ENCODE data around the gene TMEM91. TPM values are rescaled to one million over a fixed set of nuclear protein-coding genes. Genes with fewer than 3 reads are reported as not detected.

The TMEM91 gene
- 4.2 and 4.8 TPM in 2 replicates for total RNA-seq

- intact Hi-C loops (cut with micrococcal nuclease), result no loop called here
Measured at GRCh38 chr19:41376241-41376997, at the start of gene TMEM91. TSS of gene TMEM91 (plus strand) at chr19:41376533. CDS start at chr19:41378310, 1,777 bp downstream.

GRCh38 chr19:41327076-41327575, 49.2 kb upstream of the TMEM91 start:
- Mint-ChIP-seq H3K36me3 (ENCODE audit: low read depth) (peaks cover 68% of the 10 kb centered on the region), H3K27me3 (ENCODE audit: low read depth) (no peaks in the 10 kb centered on the region), H3K4me3 (ENCODE audit: low read depth) (peak overlapping the region; percentile 58), H3K9me3 (no peaks in the 10 kb centered on the region), H3K4me1 (ENCODE audit: low read depth) (peaks cover 51% of the 10 kb centered on the region), H3K27ac (peak overlapping the region; percentile 94)
- no peak for DNase-seq (ENCODE audit: low spot score)
- intact Hi-C loops (cut with micrococcal nuclease), result loop anchor here (2.0 kb wide), 1 partner anchor 16 kb away; the partner anchor contains the start of gene CCDC97

More at GRCh38 chr19:41376241-41376997, at the start of gene TMEM91:
- peak within 1 kb of the TSS; percentile 52 for H3K27ac Mint-ChIP-seq
- H3K9me3 Mint-ChIP-seq, result no peaks in the 10 kb centered on the region
- DNase-seq (ENCODE audit: low spot score), result no peak
- no peaks in the 10 kb centered on the region for H3K27me3 Mint-ChIP-seq (ENCODE audit: low read depth)
- peaks cover 5% of the 10 kb centered on the region for H3K36me3 Mint-ChIP-seq (ENCODE audit: low read depth)
- H3K4me3 Mint-ChIP-seq (ENCODE audit: low read depth), result peak within 1 kb of the TSS; percentile 77
- peaks cover 13% of the 10 kb centered on the region for H3K4me1 Mint-ChIP-seq (ENCODE audit: low read depth)

GRCh38 chr19:41327576-41328156, 48.7 kb upstream of the TMEM91 start:
- intact Hi-C loops (cut with micrococcal nuclease), result loop anchor here (1.0 to 2.0 kb wide), 2 partner anchors 17 to 24 kb away; partner anchors contain the start of gene CCDC97
- Mint-ChIP-seq H3K27me3 (ENCODE audit: low read depth) (no peaks in the 10 kb centered on the region), H3K36me3 (ENCODE audit: low read depth) (peaks cover 70% of the 10 kb centered on the region), H3K27ac (peak overlapping the region; percentile 92), H3K9me3 (no peaks in the 10 kb centered on the region), H3K4me3 (ENCODE audit: low read depth) (peak overlapping the region; percentile 73), H3K4me1 (ENCODE audit: low read depth) (peaks cover 50% of the 10 kb centered on the region)
- DNase-seq (ENCODE audit: low spot score), result peak; percentile 68

GRCh38 chr19:41328157-41328841, 48.0 kb upstream of the TMEM91 start:
- intact Hi-C loops (cut with micrococcal nuclease), result loop anchor here (1.0 kb wide), 1 partner anchor 23 kb away; no protein-coding TSS in a partner anchor
- Mint-ChIP-seq H3K36me3 (ENCODE audit: low read depth) (peaks cover 67% of the 10 kb centered on the region), H3K4me3 (ENCODE audit: low read depth) (peak overlapping the region; percentile 73), H3K27me3 (ENCODE audit: low read depth) (no peaks in the 10 kb centered on the region), H3K27ac (peak overlapping the region; percentile 92), H3K4me1 (ENCODE audit: low read depth) (peaks cover 44% of the 10 kb centered on the region), H3K9me3 (no peaks in the 10 kb centered on the region)
- DNase-seq (ENCODE audit: low spot score), result peak; percentile 47

DNA sequence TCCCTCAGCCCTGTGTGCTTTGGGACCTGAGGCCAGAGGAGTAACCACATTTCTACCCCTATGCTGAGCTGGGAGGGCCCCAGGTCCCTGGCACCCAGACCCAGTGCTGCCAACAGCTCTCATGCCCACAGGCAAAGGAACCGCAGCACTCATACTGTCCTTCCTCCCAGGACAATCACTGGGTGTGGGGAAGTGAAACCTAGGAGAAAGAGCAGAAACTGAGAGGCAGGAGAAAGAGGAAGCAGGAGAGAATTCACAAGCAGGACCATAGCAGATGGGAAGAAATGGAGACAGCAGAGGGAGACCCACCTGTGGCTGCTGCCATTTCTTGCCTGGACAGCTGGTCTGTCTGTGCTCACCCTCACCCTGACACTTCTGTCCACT, 47.5 kb upstream of the TMEM91 start:
- peaks cover 46% of the 10 kb centered on the region for H3K4me1 Mint-ChIP-seq (ENCODE audit: low read depth)
- peak overlapping the region; percentile 73 for H3K4me3 Mint-ChIP-seq (ENCODE audit: low read depth)
- H3K27me3 Mint-ChIP-seq (ENCODE audit: low read depth), result no peaks in the 10 kb centered on the region
- H3K9me3 Mint-ChIP-seq, result no peaks in the 10 kb centered on the region
- peaks cover 71% of the 10 kb centered on the region for H3K36me3 Mint-ChIP-seq (ENCODE audit: low read depth)
- intact Hi-C loops (cut with micrococcal nuclease), result loop anchor here (1.0 kb wide), 1 partner anchor 22 kb away; no protein-coding TSS in a partner anchor
- DNase-seq (ENCODE audit: low spot score), result no peak
- H3K27ac Mint-ChIP-seq, result peak overlapping the region; percentile 92

- Mint-ChIP-seq H3K4me1 (ENCODE audit: low read depth) (peaks cover 44% of the 10 kb centered on the region), H3K27me3 (ENCODE audit: low read depth) (no peaks in the 10 kb centered on the region), H3K27ac (peak overlapping the region; percentile 68), H3K4me3 (ENCODE audit: low read depth) (no peak overlapping the region), H3K9me3 (no peaks in the 10 kb centered on the region), H3K36me3 (ENCODE audit: low read depth) (peaks cover 68% of the 10 kb centered on the region)
- intact Hi-C loops (cut with micrococcal nuclease), result no loop called here
- DNase-seq (ENCODE audit: low spot score), result no peak
Measured at GRCh38 chr19:41330481-41330880, 45.9 kb upstream of the TMEM91 start.

DNA sequence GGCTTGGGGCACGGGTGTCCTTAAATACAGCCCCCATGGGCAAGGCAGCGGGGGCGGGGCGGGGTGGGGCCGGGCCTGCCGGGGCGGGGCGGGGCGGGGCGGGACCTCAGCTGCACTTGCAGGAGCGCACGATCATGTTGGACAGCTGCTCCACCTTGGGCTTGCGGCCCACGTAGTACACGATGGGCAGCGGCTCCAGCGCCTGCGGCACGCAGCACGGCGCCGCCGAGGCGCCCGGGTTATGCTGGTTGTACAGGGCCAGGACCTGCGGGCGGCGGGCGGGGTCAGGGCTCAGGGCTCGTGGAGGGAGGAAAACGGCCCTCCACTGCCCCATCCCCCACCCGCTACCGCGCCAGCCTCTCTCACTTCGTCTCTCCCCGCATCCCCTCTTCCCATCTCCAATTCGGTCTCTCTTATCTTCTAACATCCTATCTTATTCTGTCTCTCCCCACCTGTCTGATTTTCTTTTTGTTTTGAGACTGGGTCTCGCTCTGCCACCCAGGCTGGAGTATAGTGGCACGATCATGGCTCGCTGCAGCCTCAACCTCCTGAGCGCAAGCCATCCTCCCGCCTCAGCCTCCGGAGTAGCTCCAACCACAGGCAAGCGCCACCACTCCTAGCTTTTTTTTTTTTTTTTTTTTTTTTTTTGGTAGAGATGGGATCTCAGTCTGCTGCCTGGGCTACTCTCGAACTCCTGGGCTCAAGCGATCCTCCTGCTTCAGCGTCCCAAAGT, 45.2 kb upstream of the TMEM91 start:
- peaks cover 68% of the 10 kb centered on the region for H3K36me3 Mint-ChIP-seq (ENCODE audit: low read depth)
- no peak overlapping the region for H3K27ac Mint-ChIP-seq
- peaks cover 43% of the 10 kb centered on the region for H3K4me1 Mint-ChIP-seq (ENCODE audit: low read depth)
- no peak for DNase-seq (ENCODE audit: low spot score)
- no peaks in the 10 kb centered on the region for H3K27me3 Mint-ChIP-seq (ENCODE audit: low read depth)
- no peaks in the 10 kb centered on the region for H3K9me3 Mint-ChIP-seq
- H3K4me3 Mint-ChIP-seq (ENCODE audit: low read depth), result no peak overlapping the region
- intact Hi-C loops (cut with micrococcal nuclease), result no loop called here

DNA sequence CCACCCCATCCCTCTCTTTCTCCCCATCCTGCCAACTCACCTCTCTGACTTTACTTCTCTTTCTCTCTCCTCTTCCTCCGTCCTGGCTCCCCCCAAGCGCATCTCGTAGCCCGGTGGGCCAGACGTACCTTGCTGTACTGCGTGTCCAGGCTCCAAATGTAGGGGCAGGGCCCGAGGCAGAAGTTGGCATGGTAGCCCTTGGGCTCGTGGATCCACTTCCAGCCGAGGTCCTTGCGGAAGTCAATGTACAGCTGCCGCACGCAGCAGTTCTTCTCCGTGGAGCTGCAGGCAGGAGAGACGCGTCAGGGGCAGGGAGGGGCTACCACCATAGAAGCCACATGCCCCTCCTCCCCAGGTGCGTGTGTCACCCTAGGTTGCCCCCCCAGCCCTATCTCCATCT, 44.3 kb upstream of the TMEM91 start:
- H3K4me1 Mint-ChIP-seq (ENCODE audit: low read depth), result peaks cover 34% of the 10 kb centered on the region
- no peak overlapping the region for H3K4me3 Mint-ChIP-seq (ENCODE audit: low read depth)
- H3K27me3 Mint-ChIP-seq (ENCODE audit: low read depth), result no peaks in the 10 kb centered on the region
- H3K9me3 Mint-ChIP-seq, result no peaks in the 10 kb centered on the region
- DNase-seq (ENCODE audit: low spot score), result no peak
- peaks cover 65% of the 10 kb centered on the region for H3K36me3 Mint-ChIP-seq (ENCODE audit: low read depth)
- intact Hi-C loops (cut with micrococcal nuclease), result no loop called here
- no peak overlapping the region for H3K27ac Mint-ChIP-seq

GRCh38 chr19:41332468-41332867, 43.9 kb upstream of the TMEM91 start:
- intact Hi-C loops (cut with micrococcal nuclease), result no loop called here
- no peak for DNase-seq (ENCODE audit: low spot score)
- H3K27me3 Mint-ChIP-seq (ENCODE audit: low read depth), result no peaks in the 10 kb centered on the region
- no peak overlapping the region for H3K4me3 Mint-ChIP-seq (ENCODE audit: low read depth)
- peaks cover 32% of the 10 kb centered on the region for H3K4me1 Mint-ChIP-seq (ENCODE audit: low read depth)
- peak overlapping the region; percentile 34 for H3K27ac Mint-ChIP-seq
- H3K36me3 Mint-ChIP-seq (ENCODE audit: low read depth), result peaks cover 67% of the 10 kb centered on the region
- no peaks in the 10 kb centered on the region for H3K9me3 Mint-ChIP-seq

GRCh38 chr19:41334793-41335192, 41.5 kb upstream of the TMEM91 start:
- Mint-ChIP-seq H3K4me3 (ENCODE audit: low read depth) (no peak overlapping the region), H3K36me3 (ENCODE audit: low read depth) (peaks cover 65% of the 10 kb centered on the region), H3K27me3 (ENCODE audit: low read depth) (no peaks in the 10 kb centered on the region), H3K9me3 (no peaks in the 10 kb centered on the region), H3K27ac (peak overlapping the region; percentile 43), H3K4me1 (ENCODE audit: low read depth) (peaks cover 21% of the 10 kb centered on the region)
- no peak for DNase-seq (ENCODE audit: low spot score)
- intact Hi-C loops (cut with micrococcal nuclease), result no loop called here

- no peaks in the 10 kb centered on the region for H3K9me3 Mint-ChIP-seq
- H3K36me3 Mint-ChIP-seq (ENCODE audit: low read depth), result peaks cover 66% of the 10 kb centered on the region
- H3K4me3 Mint-ChIP-seq (ENCODE audit: low read depth), result no peak overlapping the region
- H3K27me3 Mint-ChIP-seq (ENCODE audit: low read depth), result no peaks in the 10 kb centered on the region
- H3K4me1 Mint-ChIP-seq (ENCODE audit: low read depth), result peaks cover 20% of the 10 kb centered on the region
- no peak overlapping the region for H3K27ac Mint-ChIP-seq
- intact Hi-C loops (cut with micrococcal nuclease), result no loop called here
- DNase-seq (ENCODE audit: low spot score), result no peak
Measured at GRCh38 chr19:41335467-41335866, 40.9 kb upstream of the TMEM91 start.

DNA sequence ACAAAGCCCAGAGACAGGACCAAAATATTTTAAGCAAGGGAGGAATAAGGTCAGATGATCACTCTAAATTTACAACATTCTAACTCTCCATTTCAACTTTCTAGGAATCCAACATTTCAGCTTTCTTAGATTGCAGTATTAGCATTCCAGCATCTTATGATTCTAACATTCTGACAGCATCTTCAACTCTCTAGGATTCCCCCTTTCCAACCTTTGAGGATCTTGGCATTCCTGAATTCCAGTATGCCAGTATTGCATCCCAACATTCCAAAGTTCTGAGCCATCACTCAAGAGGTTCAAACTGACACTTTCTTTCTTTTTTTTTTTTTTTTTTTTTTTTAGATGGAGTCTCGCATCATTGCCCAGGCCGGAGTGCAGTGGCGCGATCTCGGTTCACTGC, 36.4 kb upstream of the TMEM91 start:
- intact Hi-C loops (cut with micrococcal nuclease), result no loop called here
- peaks cover 67% of the 10 kb centered on the region for H3K36me3 Mint-ChIP-seq (ENCODE audit: low read depth)
- H3K9me3 Mint-ChIP-seq, result no peaks in the 10 kb centered on the region
- H3K27ac Mint-ChIP-seq, result peak overlapping the region; percentile 58
- no peak for DNase-seq (ENCODE audit: low spot score)
- H3K27me3 Mint-ChIP-seq (ENCODE audit: low read depth), result no peaks in the 10 kb centered on the region
- no peak overlapping the region for H3K4me3 Mint-ChIP-seq (ENCODE audit: low read depth)
- peaks cover 12% of the 10 kb centered on the region for H3K4me1 Mint-ChIP-seq (ENCODE audit: low read depth)

All from activated T-helper 2 cell treated with anti-CD3 and anti-CD28 coated beads, Interferon-gamma antibody, Interleukin-2, Interleukin-4, amounts not matched to agents 10 μg/mL and 5 μg/mL and 100 μg/mL, durations not matched to agents 14 hours and 24 hours and 36 hours (primary cell).